Cardiac muscle cell (in vitro differentiated cells and primary cell): Measurements from ENCODE around the gene GAA. TPM values are rescaled to one million over a fixed set of nuclear protein-coding genes. Genes with fewer than 3 reads are reported as not detected.

Experiments
- DNase-seq, 2 donors: peaks; one replicate each; pipeline versions ENCODE4 v3.0.0 to v3.0.0-alpha.2; 2010 to 2017; ENCODE audit warnings: low read depth in 1 of 2, low spot score in 1 of 2
- H3K27ac ChIP-seq: fragments of 200-600 bp; sonication (generic); 2 replicates; pipeline ENCODE4 v1.5.1; 2016
- H3K27me3 ChIP-seq: fragments of 200-600 bp; sonication (generic); 2 replicates; pipeline ENCODE4 v1.6.0; 2016; ENCODE audit warnings: control low read depth
- H3K36me3 ChIP-seq: fragments of 200-600 bp; sonication (generic); 2 replicates; pipeline ENCODE4 v1.5.1; 2016; ENCODE audit warnings: control low read depth
- H3K4me1 ChIP-seq: fragments of 200-600 bp; sonication (generic); 2 replicates; pipeline ENCODE4 v1.8.1; 2017; ENCODE audit warnings: low read depth, mild to moderate bottlenecking, mixed run types
- H3K4me3 ChIP-seq: fragments of 200-600 bp; sonication (generic); 2 replicates; pipeline ENCODE4 v1.5.1; 2016; ENCODE audit warnings: mild to moderate bottlenecking
- H3K9me3 ChIP-seq: fragments of 200-600 bp; sonication (generic); 2 replicates; pipeline ENCODE4 v1.5.1; 2017; ENCODE audit warnings: low read depth, mild to moderate bottlenecking, control low read depth
- CTCF ChIP-seq: IDR thresholded peaks from 2 replicates; pipeline ENCODE4 v1.5.1; 2012; ENCODE audit warnings: low read depth, mild to moderate bottlenecking, low read length
- polyA plus RNA-seq: library from polyadenylated mRNA; unstranded; fragments of >200 nt; fragmentation: Nextera tagmentation; extraction: Ambion mirVana; gene quantifications from 2 replicates; pipeline ENCODE4 v1.2.1, GENCODE V29; 2016
- total RNA-seq: library from RNA; depleted of rRNA; stranded (reverse); fragments of >200 nt; gene quantifications from 2 replicates; pipeline ENCODE4 v1.2.3, GENCODE V29; 2016

Gene GAA
- total and polyA plus RNA-seq, 2 experiments from 2014 or later, result 72.7 to 150 TPM

- Histone ChIP-seq H3K9me3 (no peaks in the 10 kb centered on the region), H3K4me3 (no peak overlapping the region), H3K27ac (no peak overlapping the region), H3K36me3 (no peaks in the 10 kb centered on the region), H3K27me3 (no peaks in the 10 kb centered on the region), H3K4me1 (no peaks in the 10 kb centered on the region)
- no peak for TF ChIP-seq CTCF
- no peak for DNase-seq
Observed at GRCh38 chr17:80110447-80110812, 9.0 kb downstream of the GAA start.

- TF ChIP-seq CTCF, result no peak
- H3K36me3 ChIP-seq, result no peaks in the 10 kb centered on the region
- DNase-seq, result no peak
Observed at GRCh38 chr17:80110927-80111701, 9.7 kb downstream of the GAA start.

GRCh38 chr17:80111702-80112470 lies 10.5 kb downstream of the GAA start:
- H3K27ac ChIP-seq, result no peak overlapping the region
- no peaks in the 10 kb centered on the region for H3K27me3 ChIP-seq
- H3K36me3 ChIP-seq, result no peaks in the 10 kb centered on the region
- H3K4me1 ChIP-seq, result no peaks in the 10 kb centered on the region
- no peaks in the 10 kb centered on the region for H3K9me3 ChIP-seq
- no peak for TF ChIP-seq CTCF
- H3K4me3 ChIP-seq, result no peak overlapping the region
- DNase-seq, result no peak

More at GRCh38 chr17:80110927-80111701, 9.7 kb downstream of the GAA start:
- Histone ChIP-seq H3K27ac (no peak overlapping the region), H3K4me1 (no peaks in the 10 kb centered on the region), H3K9me3 (no peaks in the 10 kb centered on the region), H3K4me3 (no peak overlapping the region), H3K27me3 (no peaks in the 10 kb centered on the region)

- Histone ChIP-seq H3K27ac (no peak overlapping the region), H3K4me3 (no peak overlapping the region), H3K9me3 (no peaks in the 10 kb centered on the region), H3K4me1 (no peaks in the 10 kb centered on the region), H3K27me3 (no peaks in the 10 kb centered on the region), H3K36me3 (no peaks in the 10 kb centered on the region)
- DNase-seq, result no peak
- TF ChIP-seq CTCF, result no peak
Observed at GRCh38 chr17:80112471-80113032, 11.2 kb downstream of the GAA start.

GRCh38 chr17:80113033-80113484 lies 11.7 kb downstream of the GAA start:
- TF ChIP-seq CTCF, result no peak

More at GRCh38 chr17:80113033-80113484, 11.7 kb downstream of the GAA start:
- no peak for DNase-seq
- Histone ChIP-seq H3K27me3 (no peaks in the 10 kb centered on the region), H3K9me3 (no peaks in the 10 kb centered on the region), H3K4me1 (no peaks in the 10 kb centered on the region), H3K27ac (no peak overlapping the region), H3K36me3 (no peaks in the 10 kb centered on the region), H3K4me3 (no peak overlapping the region)
